Activated naive CD8-positive, alpha-beta T cell treated with anti-CD3 and anti-CD28 coated beads, Interleukin-2, amount 10 ng/mL, durations not matched to agents 7 days and 5 days (primary cell): ENCODE measurements around the gene GGNBP2. TPM values are rescaled to one million over a fixed set of nuclear protein-coding genes. Genes with fewer than 3 reads are reported as not detected.

Experiments
- ATAC-seq: fragments of 150-1000 bp; cut with Tn5 transposase; one replicate; pipeline ENCODE4 v1.10.0; 2021; ENCODE audit warnings: low read depth, moderate library complexity
- POLR2A ChIA-PET: fragments of 350-600 bp; sonication (Branson Sonifier 250); formaldehyde crosslinking; loops from one replicate; lab custom pipeline; 2021; ENCODE audit warnings: antibody characterized with exemption; lab: Charles Lee
- DNase-seq: peaks from one replicate; pipeline ENCODE4 v3.0.0; 2021
- H3K27ac Mint-ChIP-seq: one replicate; pipeline ENCODE4 v1.8.0; 2022; ENCODE audit warnings: mild to moderate bottlenecking, mixed read lengths
- H3K27me3 Mint-ChIP-seq: one replicate; pipeline ENCODE4 v1.8.0; 2022; ENCODE audit warnings: mild to moderate bottlenecking, moderate library complexity, mixed read lengths
- H3K36me3 Mint-ChIP-seq: one replicate; pipeline ENCODE4 v1.8.0; 2021; ENCODE audit warnings: mild to moderate bottlenecking, mixed read lengths
- H3K4me1 Mint-ChIP-seq: one replicate; pipeline ENCODE4 v1.8.0; 2021; ENCODE audit warnings: mixed read lengths
- H3K4me3 Mint-ChIP-seq: one replicate; pipeline ENCODE4 v1.8.0; 2022; ENCODE audit warnings: mild to moderate bottlenecking, moderate library complexity, mixed read lengths
- H3K9me3 Mint-ChIP-seq: one replicate; pipeline ENCODE4 v1.8.0; 2021; ENCODE audit warnings: mixed read lengths
- total RNA-seq, 2 experiments: library from RNA; stranded (reverse); gene quantifications; one replicate each; pipeline ENCODE4 v1.2.3, GENCODE V29; 2021

GGNBP2 gene
- total RNA-seq, 2 experiments from 2014 or later, result 134 to 136 TPM

- Mint-ChIP-seq H3K4me3 (peak overlapping the region; percentile 98), H3K27ac (peak overlapping the region; percentile 90), H3K27me3 (no peaks in the 10 kb centered on the region), H3K36me3 (peaks cover 25% of the 10 kb centered on the region), H3K9me3 (no peaks in the 10 kb centered on the region), H3K4me1 (peaks cover 36% of the 10 kb centered on the region)
- POLR2A ChIA-PET, result interaction anchor here (1.0 to 6.3 kb wide), 9 partner anchors 11 to 1304 kb away, joined by 3 to 122 read pairs (median 5); partner anchors contain the start of genes DHRS11, MRM1, MYO19 and PIGW
- DNase-seq (no peak), ATAC-seq (no peak)
Observed at GRCh38 chr17:36546418-36547093, 1.8 kb downstream of the GGNBP2 start.

DNA sequence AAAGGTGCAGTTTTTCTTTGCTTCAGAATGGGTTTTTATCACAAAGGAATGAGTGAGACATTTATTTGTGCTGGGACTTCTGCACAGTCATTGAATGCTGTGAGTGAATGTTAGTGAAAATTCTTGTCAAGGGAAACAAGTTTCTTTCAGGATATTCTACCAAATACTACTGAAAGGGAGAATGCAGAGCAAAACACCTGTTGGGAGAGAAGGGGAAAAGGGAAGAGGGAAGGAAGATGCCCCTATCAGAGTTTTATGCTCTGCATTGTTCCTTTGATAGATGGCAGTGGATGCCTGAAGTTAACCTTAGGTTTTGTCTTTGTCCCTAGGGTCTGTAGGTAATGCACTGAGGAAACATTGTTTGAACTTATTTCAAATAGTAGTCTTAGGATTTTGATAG, 3.1 kb downstream of the GGNBP2 start:
- POLR2A ChIA-PET, result interaction anchor here (4.8 to 6.3 kb wide), 2 partner anchors 12 to 54 kb away, joined by 52 to 122 read pairs; partner anchors contain the start of genes MRM1, MYO19 and PIGW

GRCh38 chr17:36550491-36551417, 6.0 kb downstream of the GGNBP2 start:
- ATAC-seq, result peak; percentile 20
- no peak for DNase-seq
- Mint-ChIP-seq H3K36me3 (peaks cover 37% of the 10 kb centered on the region), H3K27ac (peak overlapping the region; percentile 74), H3K9me3 (no peaks in the 10 kb centered on the region), H3K27me3 (no peaks in the 10 kb centered on the region), H3K4me1 (peaks cover 49% of the 10 kb centered on the region), H3K4me3 (peak overlapping the region; percentile 70)
- POLR2A ChIA-PET, result interaction anchor here (0.7 to 1.3 kb wide), 4 partner anchors 14 to 1059 kb away, joined by 3 to 7 read pairs (median 4); partner anchors contain the start of genes MYO19, PIGW and SYNRG

More for the DNA sequence above, 3.1 kb downstream of the GGNBP2 start:
- Mint-ChIP-seq H3K27ac (peak overlapping the region; percentile 90), H3K4me1 (peaks cover 43% of the 10 kb centered on the region), H3K9me3 (no peaks in the 10 kb centered on the region), H3K36me3 (peaks cover 28% of the 10 kb centered on the region), H3K27me3 (no peaks in the 10 kb centered on the region), H3K4me3 (peak overlapping the region; percentile 98)
- ATAC-seq (no peak), DNase-seq (no peak)

DNA sequence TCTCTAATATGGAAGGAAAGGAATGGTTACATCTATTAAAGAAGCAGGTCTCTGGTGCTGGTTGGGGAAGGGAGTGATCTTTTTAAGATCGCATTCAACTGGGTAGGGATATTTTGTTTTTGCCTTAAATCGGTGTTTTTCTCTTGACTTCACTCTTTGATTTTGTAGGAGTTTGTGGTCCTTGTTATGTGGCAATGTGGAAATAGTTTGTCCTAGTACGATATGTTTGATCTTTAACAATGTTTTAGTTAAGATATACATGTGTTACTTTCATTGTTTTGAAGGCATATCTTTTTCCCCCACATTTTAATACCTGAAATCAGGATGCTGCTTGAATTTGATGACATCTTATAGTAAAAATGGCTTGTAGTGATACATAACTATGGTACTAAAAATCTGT, 8.7 kb downstream of the GGNBP2 start:
- Mint-ChIP-seq H3K4me1 (peaks cover 45% of the 10 kb centered on the region), H3K27ac (peak overlapping the region; percentile 31), H3K4me3 (peak overlapping the region; percentile 34), H3K36me3 (peaks cover 46% of the 10 kb centered on the region), H3K9me3 (no peaks in the 10 kb centered on the region), H3K27me3 (no peaks in the 10 kb centered on the region)
- DNase-seq (no peak), ATAC-seq (no peak)
- POLR2A ChIA-PET, result interaction anchor here (1.0 kb wide), 1 partner anchor 10 kb away, joined by 3 read pairs; no protein-coding TSS in a partner anchor

DNA sequence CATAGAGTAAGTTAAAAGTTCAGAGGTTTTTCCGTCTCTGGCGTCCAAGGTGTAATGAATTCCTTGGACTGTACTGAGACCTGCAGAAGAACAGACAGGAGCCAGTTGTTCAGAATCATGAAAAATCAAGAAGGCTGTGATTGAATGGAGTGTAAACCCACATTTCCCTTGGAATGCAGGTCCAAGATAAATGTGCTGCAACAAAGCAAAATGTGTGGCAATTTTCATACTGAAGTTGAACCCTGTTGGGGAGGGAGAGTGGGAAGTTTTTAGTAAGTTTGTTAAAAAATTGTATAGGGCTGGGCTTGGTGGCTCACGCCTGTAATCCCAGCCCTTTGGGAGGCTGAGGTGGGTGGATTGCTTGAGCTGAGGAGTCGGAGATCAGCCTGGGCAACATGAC, 21.4 kb downstream of the GGNBP2 start:
- DNase-seq (no peak), ATAC-seq (no peak)
- Mint-ChIP-seq H3K36me3 (peaks cover 32% of the 10 kb centered on the region), H3K27ac (no peak overlapping the region), H3K4me3 (no peak overlapping the region), H3K4me1 (peaks cover 11% of the 10 kb centered on the region), H3K9me3 (no peaks in the 10 kb centered on the region), H3K27me3 (no peaks in the 10 kb centered on the region)
- POLR2A ChIA-PET, result interaction anchor here (1.0 kb wide), 1 partner anchor 35 kb away, joined by 4 read pairs; the partner anchor contains the start of gene MRM1

- Mint-ChIP-seq H3K27ac (no peak overlapping the region), H3K36me3 (peaks cover 29% of the 10 kb centered on the region), H3K4me1 (peaks cover 9% of the 10 kb centered on the region), H3K4me3 (no peak overlapping the region), H3K9me3 (no peaks in the 10 kb centered on the region), H3K27me3 (no peaks in the 10 kb centered on the region)
- POLR2A ChIA-PET, result interaction anchor here (1.0 kb wide), 1 partner anchor 29 kb away, joined by 3 read pairs; no protein-coding TSS in a partner anchor
- DNase-seq (no peak), ATAC-seq (no peak)
Observed at GRCh38 chr17:36575028-36575427, 30.3 kb downstream of the GGNBP2 start.

GRCh38 chr17:36576793-36577192, 32.1 kb downstream of the GGNBP2 start:
- DNase-seq (no peak), ATAC-seq (no peak)
- Mint-ChIP-seq H3K36me3 (peaks cover 34% of the 10 kb centered on the region), H3K27me3 (no peaks in the 10 kb centered on the region), H3K27ac (no peak overlapping the region), H3K9me3 (no peaks in the 10 kb centered on the region), H3K4me1 (peaks cover 11% of the 10 kb centered on the region), H3K4me3 (no peak overlapping the region)
- POLR2A ChIA-PET, result no interaction called here

DNA sequence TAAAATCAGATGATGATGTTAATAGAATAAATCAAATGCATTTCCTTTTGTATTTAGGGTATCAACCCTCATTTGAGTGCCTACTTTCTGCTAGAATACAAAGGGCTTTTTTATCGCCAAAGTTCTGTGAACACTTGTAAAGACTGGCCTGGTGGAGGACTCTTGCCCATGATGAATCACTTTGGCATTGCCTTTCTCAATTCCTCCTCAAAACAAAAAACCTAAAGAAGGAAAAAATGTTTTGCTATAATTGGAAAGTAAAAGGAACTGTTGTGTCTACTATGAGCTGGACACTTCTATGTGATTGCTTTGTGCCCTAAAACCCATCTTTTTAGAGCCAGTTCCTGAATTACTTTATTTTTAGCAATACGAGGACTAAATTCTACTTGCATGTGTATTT, 34.0 kb downstream of the GGNBP2 start:
- DNase-seq, result no peak
- Mint-ChIP-seq H3K4me1 (peaks cover 9% of the 10 kb centered on the region), H3K27me3 (no peaks in the 10 kb centered on the region), H3K4me3 (no peak overlapping the region), H3K27ac (no peak overlapping the region), H3K9me3 (no peaks in the 10 kb centered on the region), H3K36me3 (peaks cover 25% of the 10 kb centered on the region)
- POLR2A ChIA-PET, result no interaction called here
- ATAC-seq, result no peak

GRCh38 chr17:36583787-36584186, 39.1 kb downstream of the GGNBP2 start:
- ATAC-seq (no peak), DNase-seq (no peak)
- no peaks in the 10 kb centered on the region for H3K27me3 Mint-ChIP-seq
- no peak overlapping the region for H3K27ac Mint-ChIP-seq
- H3K9me3 Mint-ChIP-seq, result no peaks in the 10 kb centered on the region
- no peak overlapping the region for H3K4me3 Mint-ChIP-seq
- H3K36me3 Mint-ChIP-seq, result peaks cover 28% of the 10 kb centered on the region
- POLR2A ChIA-PET, result no interaction called here
- H3K4me1 Mint-ChIP-seq, result peaks cover 4% of the 10 kb centered on the region

DNA sequence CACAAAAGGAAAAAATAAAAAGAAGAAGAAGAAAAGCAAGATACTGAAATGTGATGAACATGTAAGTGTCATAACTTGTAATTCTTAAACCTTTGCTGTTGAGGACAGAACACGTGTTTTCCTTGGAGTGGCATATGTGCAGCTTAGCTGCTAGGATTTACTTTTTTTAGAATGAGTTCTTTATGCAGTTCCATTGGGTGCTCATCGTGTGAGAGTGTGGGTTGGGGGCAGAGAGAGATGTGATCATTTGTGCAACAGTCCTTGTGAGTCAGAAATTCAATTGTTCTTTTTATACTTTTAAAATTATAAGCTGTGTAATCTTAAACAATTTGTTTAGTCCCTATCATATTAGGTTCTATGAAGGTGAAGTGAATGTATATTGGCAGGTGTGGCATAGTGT, 41.4 kb downstream of the GGNBP2 start:
- no peak overlapping the region for H3K27ac Mint-ChIP-seq

DNA sequence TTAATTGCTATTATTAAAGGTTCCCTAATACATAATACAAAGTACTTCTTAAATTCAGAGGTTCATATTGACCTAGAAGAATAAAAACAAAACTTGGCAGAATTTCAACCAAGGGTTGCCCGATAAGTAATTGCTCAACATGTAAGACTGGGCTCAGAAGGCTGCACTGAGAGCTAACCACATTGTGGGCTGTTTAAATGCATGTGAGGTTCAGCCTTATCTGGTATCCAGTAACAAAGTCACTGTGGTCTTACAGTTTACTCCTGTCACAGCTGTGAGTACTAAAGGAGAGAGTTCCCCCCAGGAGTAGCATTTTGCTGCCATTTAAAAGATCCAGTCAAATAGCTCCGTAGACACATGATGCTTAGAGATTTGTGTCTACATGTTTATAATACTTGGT, 45.4 kb downstream of the GGNBP2 start:
- POLR2A ChIA-PET, result interaction anchor here (1.7 to 4.7 kb wide), 2 partner anchors 12 to 44 kb away, joined by 5 to 36 read pairs; partner anchors contain the start of gene MRM1
- peak overlapping the region; percentile 4 for H3K4me3 Mint-ChIP-seq
- H3K27ac Mint-ChIP-seq, result peak overlapping the region; percentile 43
- peaks cover 29% of the 10 kb centered on the region for H3K4me1 Mint-ChIP-seq
- ATAC-seq (no peak), DNase-seq (no peak)
- H3K9me3 Mint-ChIP-seq, result no peaks in the 10 kb centered on the region
- H3K27me3 Mint-ChIP-seq, result no peaks in the 10 kb centered on the region
- H3K36me3 Mint-ChIP-seq, result peaks cover 17% of the 10 kb centered on the region

More for the DNA sequence above, 41.4 kb downstream of the GGNBP2 start:
- peaks cover 22% of the 10 kb centered on the region for H3K36me3 Mint-ChIP-seq
- H3K4me3 Mint-ChIP-seq, result no peak overlapping the region
- POLR2A ChIA-PET, result interaction anchor here (0.6 kb wide), 1 partner anchor 68 kb away, joined by 4 read pairs; no protein-coding TSS in a partner anchor
- DNase-seq (no peak), ATAC-seq (no peak)
- peaks cover 18% of the 10 kb centered on the region for H3K4me1 Mint-ChIP-seq
- no peaks in the 10 kb centered on the region for H3K27me3 Mint-ChIP-seq
- no peaks in the 10 kb centered on the region for H3K9me3 Mint-ChIP-seq

DNA sequence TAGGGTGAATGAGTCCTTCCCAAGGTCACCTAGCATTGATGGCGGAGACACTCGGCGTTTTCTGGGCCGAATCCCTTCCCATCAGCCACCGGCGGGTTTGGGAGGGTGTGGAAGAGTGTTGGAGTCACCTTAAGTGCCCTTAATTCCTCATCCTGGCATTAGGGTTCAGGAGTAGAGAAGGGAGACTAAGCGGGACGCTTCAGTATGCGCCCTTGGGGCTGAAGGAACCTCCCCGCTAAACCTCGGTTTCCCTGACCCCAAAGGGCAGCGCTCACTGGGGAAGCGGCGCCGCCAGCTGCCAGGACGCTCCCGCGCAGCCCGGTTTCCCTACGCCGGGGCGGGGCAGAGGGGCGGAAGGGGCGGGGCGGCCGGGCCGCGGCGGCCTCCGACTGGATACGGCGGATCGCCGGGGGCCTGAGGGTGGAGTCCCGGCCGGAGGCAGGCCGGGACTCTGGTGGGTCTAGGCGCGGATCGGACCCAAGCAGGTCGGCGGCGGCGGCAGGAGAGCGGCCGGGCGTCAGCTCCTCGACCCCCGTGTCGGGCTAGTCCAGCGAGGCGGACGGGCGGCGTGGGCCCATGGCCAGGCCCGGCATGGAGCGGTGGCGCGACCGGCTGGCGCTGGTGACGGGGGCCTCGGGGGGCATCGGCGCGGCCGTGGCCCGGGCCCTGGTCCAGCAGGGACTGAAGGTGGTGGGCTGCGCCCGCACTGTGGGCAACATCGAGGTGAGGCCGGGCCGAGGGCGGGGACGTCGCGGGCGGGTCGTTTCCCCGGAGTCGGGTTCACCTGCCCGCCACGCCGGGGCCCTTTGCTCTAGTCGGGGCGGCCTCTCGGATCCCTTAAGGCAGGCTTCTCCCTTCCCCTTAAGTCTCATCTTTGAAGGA, 47.0 kb downstream of the GGNBP2 start, which contains the start of gene DHRS11:
DHRS11 (plus strand) TSS at position 446 of the 882 bp plus-strand sequence; CDS start at position 577, 131 bp downstream.
- H3K27me3 Mint-ChIP-seq, result no peaks in the 10 kb centered on the region
- peak within 1 kb of the TSS; percentile 74 for H3K27ac Mint-ChIP-seq
- H3K9me3 Mint-ChIP-seq, result no peaks in the 10 kb centered on the region
- DNase-seq (peak; percentile 84), ATAC-seq (peak; percentile 92)
- POLR2A ChIA-PET, result interaction anchor here (0.6 to 4.7 kb wide), 3 partner anchors 10 to 45 kb away, joined by 3 to 36 read pairs (median 5); partner anchors contain the start of gene MRM1
- peaks cover 29% of the 10 kb centered on the region for H3K4me1 Mint-ChIP-seq
- peaks cover 12% of the 10 kb centered on the region for H3K36me3 Mint-ChIP-seq
- H3K4me3 Mint-ChIP-seq, result peak within 1 kb of the TSS; percentile 70
